Prostate gland (tissue), 2 donors: ENCODE data around the gene ATG12. TPM values are rescaled to one million over a fixed set of nuclear protein-coding genes. Genes with fewer than 3 reads are reported as not detected.

Experiments
- DNase-seq: peaks from one replicate; pipeline ENCODE4 v3.0.0-alpha.2; 2019; ENCODE audit warnings: low spot score
- H3K27ac ChIP-seq, 2 donors: fragments of 200-600 bp; sonication (generic); 2 replicates each; pipeline ENCODE4 v1.5.1; 2017 to 2019
- H3K27me3 ChIP-seq: fragments of 200-600 bp; sonication (generic); replicated peaks from 2 replicates; pipeline ENCODE4 v1.5.1; 2019; ENCODE audit not compliant: insufficient read depth
- H3K36me3 ChIP-seq, 2 donors: fragments of 200-600 bp; sonication (generic); 1 replicate in 1 of 2; 2 replicates in 1 of 2; pipeline versions ENCODE4 v1.5.1 to v1.8.1; 2017 to 2019
- H3K4me1 ChIP-seq: fragments of 200-600 bp; sonication (generic); replicated peaks from 2 replicates; pipeline ENCODE4 v1.5.1; 2019
- H3K4me3 ChIP-seq, 2 donors: fragments of 200-600 bp; sonication (generic); 2 replicates each; pipeline ENCODE4 v1.5.1; 2017 to 2019
- H3K9me3 ChIP-seq: fragments of 200-600 bp; sonication (generic); 2 replicates; pipeline ENCODE4 v1.5.1; 2017
- POLR2A ChIP-seq: fragments of 450-650 bp; IDR thresholded peaks from one replicate; pipeline ENCODE4 v1.6.1; 2016; ENCODE audit warnings: antibody characterized with exemption, mild to moderate bottlenecking
- POLR2AphosphoS5 ChIP-seq: sonication (generic); formaldehyde crosslinking; IDR thresholded peaks from one replicate; pipeline ENCODE4 v1.6.1; 2017; ENCODE audit warnings: antibody characterized with exemption
- WGBS: methylation state at CpG from one replicate; pipeline ENCODE4 v1.1.5; 2018; 5-methylcytosine and 5-hydroxymethylcytosine counted together
- intact Hi-C: fragments of 100-400 bp; cut with DNase I; formaldehyde crosslinking; loops from one replicate; pipeline ENCODE4 v1.14.2; 2022
- total RNA-seq, 2 donors: library from RNA; depleted of rRNA; stranded (reverse); fragments of >200 nt; gene quantifications; one replicate each; pipeline ENCODE4 v1.1.0, GENCODE V29; 2016
- TF ChIP-seq, protein P1 (sequence below), 4 experiments: fragments of 200-600 bp in 2 of 4; fragments of 450-650 bp in 2 of 4; sonication (generic) in 2 of 4; IDR thresholded peaks; 1 replicate in 3 of 4; 2 replicates in 1 of 4; pipeline ENCODE4 v1.5.1; 2016 to 2019; ENCODE audit warnings: antibody characterized with exemption in 4 of 4, mild to moderate bottlenecking in 2 of 4, moderate library complexity in 2 of 4

ATG12 gene
- total RNA-seq, 2 donors from 2014 or later, result 29.6 to 67.6 TPM

DNA sequence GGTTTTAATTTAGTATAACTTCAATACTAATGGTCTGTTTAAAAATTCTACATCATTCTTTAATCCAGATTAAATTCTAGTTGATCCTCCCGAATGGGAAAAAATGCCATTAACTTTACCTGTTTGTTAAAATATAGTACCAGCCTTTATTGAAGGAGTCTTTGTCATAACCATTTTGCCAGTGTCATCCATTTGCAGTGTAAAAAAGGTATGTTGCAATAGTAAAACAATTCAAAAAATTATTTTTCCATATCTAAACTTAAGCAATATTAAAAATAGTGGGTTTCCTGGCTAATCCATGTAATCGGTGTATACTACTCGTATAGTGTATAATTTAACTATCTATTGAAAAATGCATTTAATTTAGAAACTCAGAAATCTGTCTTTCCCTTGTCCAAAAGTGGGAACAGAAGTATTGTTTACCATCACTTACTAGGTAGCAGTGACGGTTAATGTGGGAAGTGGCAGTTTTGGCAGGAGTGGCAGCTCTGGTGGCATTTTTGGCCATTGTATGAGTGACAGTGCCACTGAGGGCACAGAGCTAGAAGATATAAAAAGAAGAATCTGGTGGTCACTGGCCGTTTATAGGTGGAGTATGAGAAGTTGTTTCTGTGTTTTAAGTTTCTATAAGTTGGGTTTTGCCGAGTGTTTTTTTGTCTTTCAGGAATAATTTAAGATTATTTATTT lies 2.2 kb upstream of the ATG12 start:
- H3K9me3 ChIP-seq, result no peaks in the 10 kb centered on the region
- H3K4me1 ChIP-seq, result no peaks in the 10 kb centered on the region
- WGBS, result 75% methylated on average over 6 of the region's 6 CpGs
- no peak overlapping the region for H3K4me3 ChIP-seq
- TF ChIP-seq POLR2A (no peak), POLR2AphosphoS5 (no peak)
- TF ChIP-seq, protein P1, sequence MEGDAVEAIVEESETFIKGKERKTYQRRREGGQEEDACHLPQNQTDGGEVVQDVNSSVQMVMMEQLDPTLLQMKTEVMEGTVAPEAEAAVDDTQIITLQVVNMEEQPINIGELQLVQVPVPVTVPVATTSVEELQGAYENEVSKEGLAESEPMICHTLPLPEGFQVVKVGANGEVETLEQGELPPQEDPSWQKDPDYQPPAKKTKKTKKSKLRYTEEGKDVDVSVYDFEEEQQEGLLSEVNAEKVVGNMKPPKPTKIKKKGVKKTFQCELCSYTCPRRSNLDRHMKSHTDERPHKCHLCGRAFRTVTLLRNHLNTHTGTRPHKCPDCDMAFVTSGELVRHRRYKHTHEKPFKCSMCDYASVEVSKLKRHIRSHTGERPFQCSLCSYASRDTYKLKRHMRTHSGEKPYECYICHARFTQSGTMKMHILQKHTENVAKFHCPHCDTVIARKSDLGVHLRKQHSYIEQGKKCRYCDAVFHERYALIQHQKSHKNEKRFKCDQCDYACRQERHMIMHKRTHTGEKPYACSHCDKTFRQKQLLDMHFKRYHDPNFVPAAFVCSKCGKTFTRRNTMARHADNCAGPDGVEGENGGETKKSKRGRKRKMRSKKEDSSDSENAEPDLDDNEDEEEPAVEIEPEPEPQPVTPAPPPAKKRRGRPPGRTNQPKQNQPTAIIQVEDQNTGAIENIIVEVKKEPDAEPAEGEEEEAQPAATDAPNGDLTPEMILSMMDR (IDR thresholded peaks at IDR 0.05), result no peak
- no peak for DNase-seq
- H3K27ac ChIP-seq, result no peak overlapping the region
- H3K36me3 ChIP-seq, result no peaks in the 10 kb centered on the region
- intact Hi-C loops, result loop anchor here (5.0 to 10.0 kb wide), 2 partner anchors 216 to 299 kb away; partner anchors contain the start of genes FEM1C and TMED7
- H3K27me3 ChIP-seq, result no peaks in the 10 kb centered on the region

DNA sequence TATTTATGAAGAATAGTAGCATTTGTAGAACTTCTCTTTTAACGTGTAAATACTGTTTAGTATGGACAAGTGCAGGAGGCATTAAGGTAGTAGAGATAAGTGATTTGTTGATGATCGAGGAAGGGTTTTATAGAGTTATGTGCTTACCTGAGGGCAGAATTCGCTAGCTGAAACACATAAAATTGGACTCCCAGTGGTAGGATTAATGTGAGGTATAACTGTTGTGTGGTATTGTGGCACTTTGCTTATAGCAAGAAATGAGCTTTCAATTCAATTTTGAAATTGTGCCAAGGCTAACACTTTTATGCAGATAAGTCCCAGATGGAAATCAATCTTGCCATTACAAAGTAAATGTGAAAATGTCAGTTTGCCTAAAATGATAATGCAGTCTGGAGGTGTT lies 1.6 kb upstream of the ATG12 start:
- no peaks in the 10 kb centered on the region for H3K4me1 ChIP-seq
- H3K27ac ChIP-seq, result peak overlapping the region; percentile 96
- no peak for TF ChIP-seq POLR2A
- no peak for TF ChIP-seq POLR2AphosphoS5
- TF ChIP-seq, protein P1 (IDR thresholded peaks at IDR 0.05), result no peak
- peak overlapping the region; percentile 86 to 91 for H3K4me3 ChIP-seq
- H3K27me3 ChIP-seq, result no peaks in the 10 kb centered on the region
- intact Hi-C loops, result loop anchor here (5.0 to 10.0 kb wide), 2 partner anchors 216 to 298 kb away; partner anchors contain the start of genes FEM1C and TMED7
- no peaks in the 10 kb centered on the region for H3K9me3 ChIP-seq
- DNase-seq, result no peak
- WGBS, result 11% methylated on average over 3 of the region's 3 CpGs
- no peaks in the 10 kb centered on the region for H3K36me3 ChIP-seq

DNA sequence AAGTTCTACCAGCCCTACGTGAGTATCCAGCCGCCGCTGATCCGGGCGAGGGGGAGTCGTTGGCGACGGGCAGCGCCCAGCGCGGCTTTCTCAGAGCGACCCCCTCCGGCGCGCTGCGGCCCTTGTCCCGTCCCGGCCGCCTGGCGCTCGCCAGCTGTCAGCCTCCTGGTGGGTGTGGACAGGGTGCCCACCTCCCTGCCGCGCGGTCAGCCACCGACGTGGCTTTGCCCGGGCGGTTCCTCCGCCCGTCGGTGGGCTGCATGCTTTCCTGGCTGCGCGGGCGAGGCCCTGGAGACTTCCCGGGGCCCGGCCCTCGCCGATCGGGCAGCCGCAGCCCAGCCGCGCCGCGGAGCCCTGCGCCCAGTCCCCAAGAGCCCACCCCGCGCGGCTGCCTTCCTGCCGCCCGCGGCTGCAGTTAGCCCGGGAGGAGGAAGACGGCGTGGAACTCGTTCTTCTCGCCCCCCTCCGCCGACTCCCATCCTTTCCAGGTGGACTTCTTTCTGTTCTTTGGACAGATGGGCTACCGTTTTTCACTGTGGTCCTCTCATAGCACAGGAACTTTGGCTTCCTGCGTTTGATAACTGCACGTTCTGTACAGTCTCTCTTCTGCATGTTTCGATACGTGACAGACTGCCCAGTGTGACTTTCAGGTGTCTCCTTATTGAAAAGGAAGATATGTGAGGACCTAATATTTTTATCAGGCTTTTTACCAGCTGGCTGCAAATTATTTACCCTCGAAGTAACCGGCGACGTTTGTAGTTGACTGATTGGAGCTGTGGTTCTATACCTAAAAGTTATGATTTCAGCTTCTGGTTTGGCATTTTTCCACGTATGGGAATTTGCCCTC lies 947 bp upstream of the ATG12 start:
- intact Hi-C loops, result loop anchor here (5.0 to 10.0 kb wide), 2 partner anchors 215 to 298 kb away; partner anchors contain the start of genes FEM1C and TMED7
- peak; percentile 24 for DNase-seq
- no peak for TF ChIP-seq POLR2A
- TF ChIP-seq POLR2AphosphoS5, result peak; percentile 7
- TF ChIP-seq, protein P1 (IDR thresholded peaks at IDR 0.05), result peak in 2 of 4 experiments; percentile 3 to 34

DNA sequence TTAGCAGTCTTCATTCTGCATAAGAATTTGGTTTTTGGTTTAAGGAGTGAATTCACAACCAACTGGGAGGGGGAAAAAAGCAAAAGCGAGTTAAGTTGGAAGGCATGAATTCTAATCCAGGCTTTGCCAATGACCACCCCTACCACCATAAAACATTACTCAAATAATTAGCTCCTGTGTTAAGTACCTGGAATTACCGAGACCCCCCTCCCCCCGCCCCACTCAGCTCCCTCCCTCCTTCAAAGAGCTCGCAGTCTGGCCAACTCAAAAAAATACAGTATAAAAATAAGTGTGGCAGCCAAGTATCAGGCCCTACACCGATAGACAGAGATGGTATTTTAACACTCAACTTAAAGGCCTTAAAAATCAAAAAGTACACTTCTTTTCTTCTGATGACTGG lies 492 bp downstream of the ATG12 start:
- Histone ChIP-seq H3K4me1 (no peaks in the 10 kb centered on the region), H3K9me3 (no peaks in the 10 kb centered on the region), H3K27ac (peak overlapping the region; percentile 96), H3K4me3 (peak overlapping the region; percentile 86 to 91), H3K36me3 (no peaks in the 10 kb centered on the region), H3K27me3 (no peaks in the 10 kb centered on the region)
- 2% methylated on average over 5 of the region's 5 CpGs for WGBS
- intact Hi-C loops, result loop anchor here (2.0 to 10.0 kb wide), 3 partner anchors 24 to 296 kb away; partner anchors contain the start of genes CDO1, FEM1C and TMED7
- DNase-seq, result no peak
- TF ChIP-seq POLR2A (no peak), POLR2AphosphoS5 (no peak)
- TF ChIP-seq, protein P1 (IDR thresholded peaks at IDR 0.05), result no peak

More for the DNA sequence above, 947 bp upstream of the ATG12 start:
- peak overlapping the region; percentile 86 to 91 for H3K4me3 ChIP-seq
- peak overlapping the region; percentile 96 for H3K27ac ChIP-seq
- no peaks in the 10 kb centered on the region for H3K27me3 ChIP-seq
- H3K4me1 ChIP-seq, result no peaks in the 10 kb centered on the region
- H3K9me3 ChIP-seq, result no peaks in the 10 kb centered on the region
- WGBS, result under 1% methylated on average over 58 of the region's 68 CpGs
- no peaks in the 10 kb centered on the region for H3K36me3 ChIP-seq
